NB4 (cell line): Measurements from ENCODE around the gene TLE3.

Source experiments
- MYC ChIP-seq: IDR thresholded peaks from 2 replicates; pipeline ENCODE4 v1.6.1; 2011; ENCODE audit warnings: low read depth, low read length
- POLR2A ChIP-seq: IDR thresholded peaks from 2 replicates; pipeline ENCODE4 v1.6.1; 2011; ENCODE audit warnings: mild to moderate bottlenecking; ENCODE audit not compliant: insufficient read length; ENCODE audit errors: extremely low read depth
- TF ChIP-seq, protein P1 (sequence below): IDR thresholded peaks from one replicate; pipeline ENCODE4 v1.5.1; 2012; ENCODE audit warnings: low read depth, low read length
- TF ChIP-seq, protein P2 (sequence below): IDR thresholded peaks from 2 replicates; pipeline ENCODE4 v1.6.1; 2011; ENCODE audit warnings: low read depth, low read length

DNA sequence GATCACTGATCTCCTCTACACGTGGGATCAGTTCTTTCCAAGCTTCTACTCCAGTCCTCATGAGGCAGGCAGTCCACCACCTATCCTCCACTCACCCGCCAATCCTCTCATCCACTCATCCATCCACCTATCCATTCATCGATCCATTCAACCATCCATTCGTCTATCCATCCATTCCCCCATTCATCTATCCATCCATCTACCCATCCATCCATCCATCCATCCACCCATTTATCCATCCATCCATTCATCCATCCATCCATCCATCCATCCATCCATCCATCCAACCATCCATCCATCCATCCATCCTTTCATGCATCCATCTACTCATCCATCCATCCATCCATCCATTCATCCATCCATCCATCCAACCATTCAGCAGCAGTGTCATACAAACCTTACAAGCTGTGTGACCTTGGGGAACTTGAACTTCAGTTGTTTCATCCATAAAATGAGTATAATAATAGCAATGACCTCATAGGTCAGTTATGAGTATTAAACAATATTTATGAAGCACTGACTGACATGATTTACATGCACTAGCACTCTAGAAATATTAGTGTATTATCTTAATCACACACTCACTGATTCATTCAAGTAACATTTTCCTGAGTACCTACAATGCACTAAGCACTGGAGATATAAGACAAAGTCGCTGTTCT, 55.0 kb downstream of the TLE3 start:
- TF ChIP-seq, protein P1, sequence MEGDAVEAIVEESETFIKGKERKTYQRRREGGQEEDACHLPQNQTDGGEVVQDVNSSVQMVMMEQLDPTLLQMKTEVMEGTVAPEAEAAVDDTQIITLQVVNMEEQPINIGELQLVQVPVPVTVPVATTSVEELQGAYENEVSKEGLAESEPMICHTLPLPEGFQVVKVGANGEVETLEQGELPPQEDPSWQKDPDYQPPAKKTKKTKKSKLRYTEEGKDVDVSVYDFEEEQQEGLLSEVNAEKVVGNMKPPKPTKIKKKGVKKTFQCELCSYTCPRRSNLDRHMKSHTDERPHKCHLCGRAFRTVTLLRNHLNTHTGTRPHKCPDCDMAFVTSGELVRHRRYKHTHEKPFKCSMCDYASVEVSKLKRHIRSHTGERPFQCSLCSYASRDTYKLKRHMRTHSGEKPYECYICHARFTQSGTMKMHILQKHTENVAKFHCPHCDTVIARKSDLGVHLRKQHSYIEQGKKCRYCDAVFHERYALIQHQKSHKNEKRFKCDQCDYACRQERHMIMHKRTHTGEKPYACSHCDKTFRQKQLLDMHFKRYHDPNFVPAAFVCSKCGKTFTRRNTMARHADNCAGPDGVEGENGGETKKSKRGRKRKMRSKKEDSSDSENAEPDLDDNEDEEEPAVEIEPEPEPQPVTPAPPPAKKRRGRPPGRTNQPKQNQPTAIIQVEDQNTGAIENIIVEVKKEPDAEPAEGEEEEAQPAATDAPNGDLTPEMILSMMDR: no peak
- TF ChIP-seq POLR2A (no peak), MYC (no peak)
- TF ChIP-seq, protein P2, sequence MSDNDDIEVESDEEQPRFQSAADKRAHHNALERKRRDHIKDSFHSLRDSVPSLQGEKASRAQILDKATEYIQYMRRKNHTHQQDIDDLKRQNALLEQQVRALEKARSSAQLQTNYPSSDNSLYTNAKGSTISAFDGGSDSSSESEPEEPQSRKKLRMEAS: no peak
